K562 (cell line): ENCODE data around the gene PLEKHH3. TPM values are rescaled to one million over a fixed set of nuclear protein-coding genes. Genes with fewer than 3 reads are reported as not detected.

Experiments used
- CHCHD3 ChIP-seq: fragments of 250-450 bp; sonication (Bioruptor Pico); IDR thresholded peaks from 2 replicates; pipeline ENCODE4 v2.1.2; 2022; ENCODE audit warnings: mild to moderate bottlenecking
- FOXK2 ChIP-seq, 2 experiments: fragments of 450-650 bp; IDR thresholded peaks in 1 of 2; conservative IDR thresholded peaks in 1 of 2; 2 replicates each; pipeline ENCODE4 v1.6.1; 2016; ENCODE audit warnings: low read depth in 2 of 2, mild to moderate bottlenecking in 1 of 2
- GABPB1 ChIP-seq: sonication (generic); formaldehyde crosslinking; IDR thresholded peaks from 2 replicates; pipeline ENCODE4 v1.8.0; 2022; ENCODE audit warnings: mild to moderate bottlenecking, missing genetic modification reagents
- GTF2E2 ChIP-seq: fragments of 200-800 bp; sonication (Bioruptor generic); IDR thresholded peaks from 2 replicates; pipeline ENCODE4 v1.6.1; 2016; ENCODE audit warnings: missing genetic modification characterization, missing compliant biosample characterization
- IFI16 ChIP-seq: fragments of 250-450 bp; sonication (Bioruptor Pico); IDR thresholded peaks from 2 replicates; pipeline ENCODE4 v2.1.2; 2022; ENCODE audit warnings: mild to moderate bottlenecking, inconsistent platforms
- POLR2AphosphoS5 ChIP-seq: IDR thresholded peaks from 2 replicates; pipeline ENCODE4 v1.6.1; 2011; ENCODE audit warnings: mild to moderate bottlenecking, low read depth, low read length, moderate library complexity; ENCODE audit not compliant: control insufficient read depth, insufficient read depth
- RREB1 ChIP-seq: fragments of 250-450 bp; sonication (Bioruptor Pico); IDR thresholded peaks from 2 replicates; pipeline ENCODE4 v1.4.0; 2020
- SRSF7 ChIP-seq: fragments of 200-400 bp; formaldehyde crosslinking; optimal IDR thresholded peaks from 2 replicates; pipeline ENCODE3; 2017; ENCODE audit warnings: mild to moderate bottlenecking, low read depth, low read length
- TBL1XR1 ChIP-seq, 2 experiments: IDR thresholded peaks; 2 replicates each; pipeline ENCODE4 v1.6.1; 2012; ENCODE audit warnings: improper control_type of control experiment in 2 of 2, low read length in 2 of 2, mild to moderate bottlenecking in 1 of 2
- ZFPM2 ChIP-seq: fragments of 250-450 bp; sonication (Bioruptor Pico); IDR thresholded peaks from 2 replicates; pipeline ENCODE4 v1.5.1; 2022; ENCODE audit warnings: mild to moderate bottlenecking
- ZNF280A ChIP-seq: fragments of 450-650 bp; IDR thresholded peaks from 2 replicates; pipeline ENCODE4 v1.6.1; 2018; ENCODE audit warnings: mild to moderate bottlenecking, low read depth; ENCODE audit not compliant: partially characterized antibody
- ZNF316 ChIP-seq: fragments of 450-650 bp; IDR thresholded peaks from 2 replicates; pipeline ENCODE4 v1.6.1; 2016
- polyA plus RNA-seq, 8 experiments: library from polyadenylated mRNA; depleted of rRNA in 4 of 8; stranded (reverse) in 5 of 8; unstranded in 3 of 8; fragments of >200 nt; fragmentation: Nextera tagmentation in 2 of 8; fragmentation: Illumina TruSeq in 1 of 8; extraction: Ambion mirVana in 2 of 8; extraction: Trizol in 1 of 8; gene quantifications; 2 replicates each; pipeline versions ENCODE4 v1.2.1 to v1.2.3, GENCODE V29; 2011 to 2014; ENCODE audit warnings: inconsistent platforms in 1 of 8, missing spikeins in 1 of 8
- total RNA-seq, 7 experiments: library from RNA; depleted of rRNA in 6 of 7; stranded (reverse); fragments of >200 nt in 6 of 7; fragmentation: Illumina TruSeq in 2 of 7; extraction: Trizol in 2 of 7; gene quantifications; 2 replicates each; pipeline versions ENCODE4 v1.2.1 to v1.2.3, GENCODE V29; 2011 to 2021; ENCODE audit warnings: low replicate concordance in 1 of 7
- TF ChIP-seq, protein P1 (sequence below): fragments of 250-450 bp; sonication (Bioruptor Pico); IDR thresholded peaks from 2 replicates; pipeline ENCODE4 v1.4.0; 2020; ENCODE audit warnings: mild to moderate bottlenecking, moderate library complexity
- TF ChIP-seq, protein P2 (sequence below): conservative IDR thresholded peaks from 2 replicates; pipeline ENCODE4 v1.6.1; 2011; ENCODE audit warnings: low read depth, mild to moderate bottlenecking, low read length; ENCODE audit not compliant: control insufficient read depth
- TF ChIP-seq, protein P3 (sequence below): fragments of 450-650 bp; formaldehyde crosslinking; IDR thresholded peaks from 2 replicates; pipeline ENCODE4 v1.4.0; 2022; ENCODE audit warnings: missing genetic modification characterization

The PLEKHH3 gene
- total and polyA plus RNA-seq, 9 of the 15 experiments (the other 6 are each of a cell fraction or from before 2014, with no cell fraction given): 0.58 to 34.5 (median 5.0) TPM

- no peak for TF ChIP-seq ZFPM2 (CRISPR knock-in tag)
- no peak for TF ChIP-seq FOXK2 (conservative IDR thresholded peaks at IDR 0.05 in 1 of 2, IDR thresholded peaks at IDR 0.05 in 1 of 2; ENCODE audit: low read depth in 2 of 2)
- no peak for TF ChIP-seq ZNF316
- TF ChIP-seq POLR2AphosphoS5: 0 out of 2 replicates have a peak, but pooled peaks have one; percentile 18
- TF ChIP-seq, protein P1, sequence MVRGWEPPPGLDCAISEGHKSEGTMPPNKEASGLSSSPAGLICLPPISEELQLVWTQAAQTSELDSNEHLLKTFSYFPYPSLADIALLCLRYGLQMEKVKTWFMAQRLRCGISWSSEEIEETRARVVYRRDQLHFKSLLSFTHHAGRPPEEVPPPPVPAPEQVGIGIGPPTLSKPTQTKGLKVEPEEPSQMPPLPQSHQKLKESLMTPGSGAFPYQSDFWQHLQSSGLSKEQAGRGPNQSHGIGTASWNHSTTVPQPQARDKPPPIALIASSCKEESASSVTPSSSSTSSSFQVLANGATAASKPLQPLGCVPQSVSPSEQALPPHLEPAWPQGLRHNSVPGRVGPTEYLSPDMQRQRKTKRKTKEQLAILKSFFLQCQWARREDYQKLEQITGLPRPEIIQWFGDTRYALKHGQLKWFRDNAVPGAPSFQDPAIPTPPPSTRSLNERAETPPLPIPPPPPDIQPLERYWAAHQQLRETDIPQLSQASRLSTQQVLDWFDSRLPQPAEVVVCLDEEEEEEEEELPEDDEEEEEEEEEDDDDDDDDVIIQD (CRISPR knock-in tag): 0 out of 2 replicates have a peak, but pooled peaks have one; percentile 55
- TF ChIP-seq, protein P2, sequence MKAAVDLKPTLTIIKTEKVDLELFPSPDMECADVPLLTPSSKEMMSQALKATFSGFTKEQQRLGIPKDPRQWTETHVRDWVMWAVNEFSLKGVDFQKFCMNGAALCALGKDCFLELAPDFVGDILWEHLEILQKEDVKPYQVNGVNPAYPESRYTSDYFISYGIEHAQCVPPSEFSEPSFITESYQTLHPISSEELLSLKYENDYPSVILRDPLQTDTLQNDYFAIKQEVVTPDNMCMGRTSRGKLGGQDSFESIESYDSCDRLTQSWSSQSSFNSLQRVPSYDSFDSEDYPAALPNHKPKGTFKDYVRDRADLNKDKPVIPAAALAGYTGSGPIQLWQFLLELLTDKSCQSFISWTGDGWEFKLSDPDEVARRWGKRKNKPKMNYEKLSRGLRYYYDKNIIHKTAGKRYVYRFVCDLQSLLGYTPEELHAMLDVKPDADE: no peak; the same call in 1 of the 2 replicates
- no peak for TF ChIP-seq CHCHD3 (CRISPR knock-in tag)
- TF ChIP-seq IFI16 (CRISPR knock-in tag): no peak
- peak; percentile 84 for TF ChIP-seq GABPB1
- TF ChIP-seq GTF2E2 (tag): no peak; the same call in 1 of the 2 replicates
- TF ChIP-seq TBL1XR1 (IDR thresholded peaks at IDR 0.05; ENCODE audit: low read length in 2 of 2): no peak
- TF ChIP-seq, protein P3, sequence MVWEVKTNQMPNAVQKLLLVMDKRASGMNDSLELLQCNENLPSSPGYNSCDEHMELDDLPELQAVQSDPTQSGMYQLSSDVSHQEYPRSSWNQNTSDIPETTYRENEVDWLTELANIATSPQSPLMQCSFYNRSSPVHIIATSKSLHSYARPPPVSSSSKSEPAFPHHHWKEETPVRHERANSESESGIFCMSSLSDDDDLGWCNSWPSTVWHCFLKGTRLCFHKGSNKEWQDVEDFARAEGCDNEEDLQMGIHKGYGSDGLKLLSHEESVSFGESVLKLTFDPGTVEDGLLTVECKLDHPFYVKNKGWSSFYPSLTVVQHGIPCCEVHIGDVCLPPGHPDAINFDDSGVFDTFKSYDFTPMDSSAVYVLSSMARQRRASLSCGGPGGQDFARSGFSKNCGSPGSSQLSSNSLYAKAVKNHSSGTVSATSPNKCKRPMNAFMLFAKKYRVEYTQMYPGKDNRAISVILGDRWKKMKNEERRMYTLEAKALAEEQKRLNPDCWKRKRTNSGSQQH (CRISPR knock-in tag): no peak
- TF ChIP-seq RREB1: peak; percentile 60; the same call in 1 of the 2 replicates
- no peak for TF ChIP-seq SRSF7
- TF ChIP-seq ZNF280A: no peak
Observed at GRCh38 chr17:42679492-42680330, 2.9 kb upstream of the PLEKHH3 start (continued).
